ENCODE results near the gene MCCC2. TPM values are rescaled to one million over a fixed set of nuclear protein-coding genes. Genes with fewer than 3 reads are reported as not detected.
"Not testable (repeated sequence)": the region's sequence is repeated elsewhere in the genome, so short reads cannot be mapped to it uniquely, and the experiment has no call there.

The MCCC2 gene
- total RNA-seq, result 20.7 TPM

DNA sequence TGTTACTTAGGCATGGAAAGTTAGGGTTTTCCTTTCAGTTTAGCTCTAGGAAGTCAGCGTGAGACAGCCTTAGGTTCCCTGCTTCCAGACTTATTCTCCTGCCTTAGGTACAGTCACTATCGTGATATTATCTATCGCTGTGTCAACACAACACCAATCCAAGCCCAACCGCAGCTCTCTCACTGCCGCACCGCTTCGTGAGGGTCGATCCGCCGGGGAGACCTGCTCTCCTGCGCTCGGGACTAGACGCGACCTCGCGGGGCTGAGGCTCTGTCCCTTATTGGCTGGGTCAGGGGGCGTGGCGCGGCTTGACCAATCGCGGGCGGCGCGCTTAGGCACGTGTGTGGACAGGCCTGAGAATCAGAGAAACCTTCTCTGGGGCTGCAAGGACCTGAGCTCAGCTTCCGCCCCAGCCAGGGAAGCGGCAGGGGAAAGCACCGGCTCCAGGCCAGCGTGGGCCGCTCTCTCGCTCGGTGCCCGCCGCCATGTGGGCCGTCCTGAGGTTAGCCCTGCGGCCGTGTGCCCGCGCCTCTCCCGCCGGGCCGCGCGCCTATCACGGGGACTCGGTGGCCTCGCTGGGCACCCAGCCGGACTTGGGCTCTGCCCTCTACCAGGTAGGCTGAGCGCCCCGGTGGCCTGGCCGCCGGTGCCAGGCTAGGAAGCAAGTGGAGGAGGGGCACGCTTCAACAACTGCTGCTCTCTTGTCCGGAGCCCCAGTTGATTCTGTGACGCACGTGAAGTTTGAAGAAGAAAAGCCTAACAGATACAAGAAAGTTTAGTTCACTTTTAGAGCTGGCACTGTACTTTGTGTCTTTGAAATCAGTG is at the start of gene MCCC2:
MCCC2 (plus strand) TSS at position 400 of the 825 bp plus-strand sequence; CDS start at position 486, 86 bp downstream.
- DNase-seq, result peak; percentile 95

DNA sequence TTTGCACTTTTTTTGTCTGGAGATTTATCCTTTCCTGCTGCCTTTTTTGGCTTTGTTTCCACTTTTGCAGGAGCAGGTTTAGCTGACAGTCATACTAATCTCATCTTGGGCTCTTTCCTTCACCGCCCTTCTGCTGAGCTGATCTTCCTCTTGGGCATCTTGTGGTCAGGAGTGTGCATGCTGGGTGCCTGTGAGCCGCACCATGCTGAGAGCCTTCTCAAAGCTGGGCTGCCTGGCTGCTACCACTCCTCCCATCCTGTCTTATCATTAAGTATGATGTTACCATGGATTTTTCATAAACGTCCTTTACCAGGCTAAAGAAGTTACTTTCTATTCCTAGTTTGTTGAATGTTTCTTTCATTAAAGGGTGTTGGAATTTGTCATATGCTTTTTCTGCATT is 49.5 kb upstream of the MCCC2 start:
- DNase-seq, result no peak

DNA sequence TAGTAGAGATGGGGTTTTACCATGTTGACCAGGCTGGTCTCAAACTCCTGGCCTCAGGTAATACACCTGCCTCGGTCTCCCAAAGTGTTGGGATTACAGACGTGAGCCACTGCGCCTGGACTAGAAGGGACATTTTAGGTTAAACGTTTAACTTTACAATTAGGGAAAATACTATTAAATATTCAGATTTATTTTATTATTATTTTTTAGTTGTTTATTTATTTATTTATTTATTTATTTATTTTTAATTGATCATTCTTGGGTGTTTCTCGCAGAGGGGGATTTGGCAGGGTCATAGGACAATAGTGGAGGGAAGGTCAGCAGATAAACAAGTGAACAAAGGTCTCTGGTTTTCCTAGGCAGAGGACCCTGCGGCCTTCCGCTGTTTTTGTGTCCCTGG is 36.3 kb upstream of the MCCC2 start:
- not testable (repeated sequence) for DNase-seq

DNA sequence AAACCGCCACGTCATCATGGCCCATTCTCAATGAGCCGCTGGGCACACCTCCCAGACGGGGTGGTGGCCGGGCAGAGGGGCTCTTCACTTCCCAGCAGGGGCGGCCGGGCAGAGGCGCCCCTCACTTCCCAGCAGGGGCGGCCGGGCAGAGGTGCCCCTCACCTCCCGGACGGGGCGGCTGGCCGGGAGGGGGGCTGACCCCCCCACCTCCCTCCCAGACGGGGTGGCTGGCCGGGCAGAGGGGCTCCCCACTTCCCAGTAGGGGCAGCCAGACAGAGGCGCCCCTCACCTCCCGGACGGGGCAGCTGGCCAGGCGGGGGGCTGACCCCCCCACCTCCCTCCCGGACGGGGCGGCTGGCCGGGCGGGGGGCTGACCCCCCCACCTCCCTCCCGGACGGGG is 35.6 kb upstream of the MCCC2 start:
- not testable (repeated sequence) for DNase-seq

DNA sequence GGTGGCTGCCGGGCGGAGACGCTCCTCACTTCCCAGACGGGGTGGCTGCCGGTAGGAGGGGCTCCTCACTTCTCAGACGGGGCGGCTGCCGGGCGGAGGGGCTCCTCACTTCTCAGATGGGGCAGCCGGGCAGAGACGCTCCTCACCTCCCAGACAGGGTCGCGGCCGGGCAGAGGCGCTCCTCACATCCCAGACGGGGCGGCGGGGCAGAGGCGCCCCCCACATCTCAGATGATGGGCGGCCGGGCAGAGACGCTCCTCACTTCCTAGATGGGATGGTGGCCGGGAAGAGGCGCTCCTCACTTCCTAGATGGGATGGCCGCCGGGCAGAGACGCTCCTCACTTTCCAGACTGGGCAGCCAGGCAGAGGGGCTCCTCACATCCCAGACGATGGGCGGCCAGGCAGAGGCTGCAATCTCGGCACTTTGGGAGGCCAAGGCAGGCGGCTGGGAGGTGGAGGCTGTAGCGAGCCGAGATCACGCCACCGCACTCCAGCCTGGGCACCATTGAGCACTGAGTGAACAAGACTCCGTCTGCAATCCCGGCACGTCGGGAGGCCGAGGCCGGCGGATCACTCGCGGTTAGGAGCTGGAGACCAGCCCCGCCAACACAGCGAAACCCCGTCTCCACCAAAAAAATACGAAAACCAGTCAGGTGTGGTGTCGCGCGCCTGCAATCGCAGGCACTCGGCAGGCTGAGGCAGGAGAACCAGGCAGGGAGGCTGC is 35.0 kb upstream of the MCCC2 start:
- DNase-seq, result not testable (repeated sequence)

DNA sequence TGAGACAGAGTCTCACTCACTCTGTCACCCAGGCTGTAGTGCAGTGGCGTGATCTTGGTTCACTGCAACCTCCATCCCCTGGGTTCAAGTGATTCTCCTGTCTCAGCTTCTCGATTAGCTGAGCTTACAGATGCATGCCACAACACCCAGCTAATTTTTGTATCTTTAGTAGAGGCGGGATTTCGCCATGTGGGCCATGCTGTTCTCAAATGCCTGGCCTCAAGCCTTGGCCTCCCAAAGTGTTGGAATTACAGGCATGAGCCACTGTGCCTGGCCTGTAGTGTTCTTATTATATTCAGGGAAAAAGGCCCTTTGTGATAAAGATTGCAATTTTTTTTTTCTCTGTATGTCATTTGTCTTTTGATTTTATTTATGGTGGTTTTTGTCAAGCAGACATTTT is 24.0 kb upstream of the MCCC2 start:
- no peak for DNase-seq

DNA sequence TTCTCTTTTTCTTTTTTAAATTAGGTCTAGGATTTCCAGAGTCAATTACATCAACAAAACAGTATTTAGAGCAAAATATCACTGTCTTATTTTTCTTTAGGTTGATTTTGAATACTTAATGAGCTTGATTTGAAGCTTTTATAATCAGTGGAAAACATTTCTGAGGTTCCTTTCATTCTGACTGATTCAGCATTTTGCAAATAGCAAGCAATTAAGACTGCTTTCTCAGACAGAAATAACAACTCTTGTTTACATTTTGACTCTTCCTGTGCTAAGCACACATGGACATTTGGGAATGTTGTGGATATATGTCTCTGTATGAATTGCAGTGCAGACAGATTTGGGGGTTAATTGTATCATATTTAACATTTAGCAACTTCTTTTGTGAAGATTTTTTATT is 22.2 kb upstream of the MCCC2 start:
- no peak for DNase-seq

DNA sequence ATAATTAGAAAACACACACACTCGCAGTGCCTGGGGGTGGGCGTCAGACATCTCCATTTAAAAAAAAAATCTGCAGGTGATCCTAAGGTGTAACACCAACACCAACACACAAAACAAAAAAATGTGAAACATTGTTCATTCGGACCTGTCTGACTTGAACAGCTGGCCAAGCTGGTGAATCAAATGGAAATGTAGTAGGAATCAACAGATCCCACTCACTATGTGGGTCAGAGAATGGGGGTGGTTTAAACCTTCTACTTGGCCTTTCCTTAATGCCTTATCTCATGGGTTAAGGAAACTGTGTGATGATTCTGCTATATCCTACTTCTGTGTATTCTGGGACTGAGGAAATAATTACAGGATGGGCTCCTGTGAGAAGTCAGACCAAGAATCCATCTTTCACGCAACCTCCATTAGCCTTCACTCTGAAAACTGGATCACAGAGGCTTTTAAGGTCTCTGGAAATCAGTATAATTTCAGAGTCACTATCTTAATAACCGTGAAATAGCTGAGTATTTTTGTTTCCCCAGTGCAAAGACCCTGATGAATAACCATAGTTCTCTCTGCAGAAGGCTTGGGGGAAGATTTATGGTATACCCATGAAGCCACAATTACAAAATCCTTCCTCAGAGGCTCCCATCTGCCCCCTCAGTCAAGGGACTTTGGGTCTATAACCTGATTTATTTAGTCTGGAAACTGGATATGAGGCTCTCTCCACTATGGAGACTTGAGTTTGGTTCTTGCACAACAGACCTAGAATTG is 17.2 kb upstream of the MCCC2 start:
- no peak for DNase-seq

DNA sequence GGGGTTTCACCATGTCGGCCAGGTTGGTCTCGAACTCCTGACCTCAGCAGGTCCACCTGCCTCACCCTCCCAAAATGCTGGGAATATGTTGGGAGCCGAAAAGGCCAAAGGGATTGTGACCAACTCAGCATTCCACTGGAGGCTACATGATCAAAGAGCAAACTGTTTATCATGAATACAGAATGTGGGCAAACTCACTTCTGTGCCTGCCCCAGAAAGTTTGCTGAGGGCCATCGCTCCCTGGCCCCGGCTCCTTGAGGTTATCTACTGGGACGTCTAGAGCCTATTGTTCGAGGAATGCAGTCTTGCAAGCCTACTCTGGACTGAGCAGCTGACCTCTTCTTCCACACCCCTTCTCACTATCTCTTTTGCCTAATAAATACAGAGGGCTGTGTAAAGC is 15.3 kb upstream of the MCCC2 start:
- not testable (repeated sequence) for DNase-seq

DNA sequence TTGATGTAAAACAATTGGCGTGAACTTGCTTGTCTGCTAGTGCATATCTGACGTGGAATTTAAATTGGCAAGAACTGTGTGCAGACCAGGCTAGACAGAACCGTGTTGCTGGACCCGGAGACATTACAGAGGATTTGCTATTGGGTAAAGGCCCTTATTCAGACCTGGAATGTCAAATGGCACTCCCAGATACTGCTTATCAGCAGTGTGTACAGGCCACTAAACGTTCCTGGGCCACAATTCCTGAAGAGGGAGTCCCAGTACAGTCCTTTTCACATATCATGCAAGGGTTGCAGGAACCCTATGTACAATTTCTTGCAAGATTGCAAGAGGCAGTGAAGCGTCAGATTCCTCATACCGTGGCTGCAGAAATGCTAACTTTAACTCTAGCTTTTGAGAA is 13.5 kb upstream of the MCCC2 start:
- DNase-seq, result no peak

DNA sequence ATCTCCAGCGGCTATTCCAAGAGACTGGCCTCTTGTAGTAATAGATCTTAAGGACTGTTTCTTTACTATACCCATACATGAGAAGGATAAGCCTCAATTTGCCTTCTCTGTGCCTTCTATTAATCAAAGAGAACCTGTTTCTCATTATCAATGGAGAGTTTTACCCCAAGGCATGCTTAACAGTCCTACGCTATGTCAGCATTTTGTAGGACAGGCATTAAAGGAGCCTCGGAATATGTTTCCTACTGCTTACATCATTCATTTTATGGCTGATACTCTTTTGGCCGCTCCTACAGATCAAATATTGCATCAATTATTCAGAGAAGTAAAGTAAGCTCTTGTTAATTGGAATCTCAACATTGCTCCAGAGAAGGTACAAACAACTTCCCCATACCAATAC is 11.6 kb upstream of the MCCC2 start:
- DNase-seq, result not testable (repeated sequence)

DNA sequence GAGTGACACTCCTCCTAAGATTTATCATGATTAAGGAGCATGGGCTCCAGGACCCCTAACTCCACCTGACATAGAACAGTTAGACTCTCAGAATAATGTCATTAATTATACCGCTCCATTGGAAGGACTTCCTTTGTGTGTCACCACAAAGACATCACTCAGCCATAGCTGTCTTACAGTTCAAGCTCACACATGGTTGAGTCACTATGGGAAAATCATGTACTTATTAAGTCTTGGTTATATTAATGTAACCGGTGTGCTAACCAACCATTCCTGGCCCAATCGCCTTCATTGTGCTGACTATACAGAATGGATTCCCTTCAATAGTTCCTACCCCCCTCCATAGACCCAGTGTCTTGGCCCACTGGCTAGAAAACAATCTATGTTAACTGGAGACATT is 10.9 kb upstream of the MCCC2 start:
- no peak for DNase-seq

DNA sequence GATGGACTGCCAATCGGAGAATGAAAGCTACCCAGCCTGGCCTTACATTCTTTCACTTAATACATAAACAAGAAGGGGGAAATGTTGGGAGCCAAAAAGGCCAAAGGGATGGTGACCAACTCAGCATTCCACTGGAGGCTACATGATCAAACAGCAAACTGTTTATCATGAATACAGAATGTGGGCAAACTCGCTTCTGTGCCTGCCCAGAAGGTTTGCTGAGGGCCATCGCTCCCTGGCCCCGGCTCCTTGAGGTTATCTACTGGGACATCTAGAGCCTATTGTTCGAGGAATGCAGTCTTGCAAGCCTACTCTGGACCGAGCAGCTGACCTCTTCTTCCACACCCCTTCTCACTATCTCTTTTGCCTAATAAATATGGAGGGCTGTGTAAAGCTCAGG is 9.3 kb upstream of the MCCC2 start:
- DNase-seq, result not testable (repeated sequence)

DNA sequence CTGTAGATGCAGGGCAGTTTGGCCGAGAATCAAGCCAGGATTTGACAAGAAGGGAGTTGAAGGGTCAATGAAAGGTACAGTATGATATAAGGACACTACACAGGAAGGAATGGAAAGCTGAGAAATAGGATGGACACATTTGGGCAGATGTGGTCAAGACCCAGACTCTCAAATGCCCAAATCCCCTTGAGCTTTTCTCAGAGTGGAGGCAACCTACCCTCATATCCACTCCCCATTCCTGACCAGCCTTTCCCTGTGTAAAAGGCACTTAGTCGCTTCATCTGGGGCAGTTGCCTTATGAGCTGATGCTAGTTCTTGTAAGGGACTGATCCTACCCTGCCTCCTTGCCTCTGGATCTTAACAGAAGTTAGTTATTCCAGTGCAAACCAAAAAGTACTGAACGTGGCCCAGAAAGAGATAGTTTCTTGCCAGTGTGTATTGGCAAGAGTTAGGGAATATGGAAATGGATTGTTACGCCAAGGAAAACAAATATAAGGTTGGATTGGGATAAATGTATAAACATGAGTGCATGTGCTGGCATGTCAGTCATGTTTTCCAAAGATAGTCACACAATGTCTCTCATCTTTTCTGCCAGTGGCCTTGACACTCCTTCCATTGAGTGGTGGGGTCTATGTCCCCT is 4.1 kb upstream of the MCCC2 start:
- no peak for DNase-seq

DNA sequence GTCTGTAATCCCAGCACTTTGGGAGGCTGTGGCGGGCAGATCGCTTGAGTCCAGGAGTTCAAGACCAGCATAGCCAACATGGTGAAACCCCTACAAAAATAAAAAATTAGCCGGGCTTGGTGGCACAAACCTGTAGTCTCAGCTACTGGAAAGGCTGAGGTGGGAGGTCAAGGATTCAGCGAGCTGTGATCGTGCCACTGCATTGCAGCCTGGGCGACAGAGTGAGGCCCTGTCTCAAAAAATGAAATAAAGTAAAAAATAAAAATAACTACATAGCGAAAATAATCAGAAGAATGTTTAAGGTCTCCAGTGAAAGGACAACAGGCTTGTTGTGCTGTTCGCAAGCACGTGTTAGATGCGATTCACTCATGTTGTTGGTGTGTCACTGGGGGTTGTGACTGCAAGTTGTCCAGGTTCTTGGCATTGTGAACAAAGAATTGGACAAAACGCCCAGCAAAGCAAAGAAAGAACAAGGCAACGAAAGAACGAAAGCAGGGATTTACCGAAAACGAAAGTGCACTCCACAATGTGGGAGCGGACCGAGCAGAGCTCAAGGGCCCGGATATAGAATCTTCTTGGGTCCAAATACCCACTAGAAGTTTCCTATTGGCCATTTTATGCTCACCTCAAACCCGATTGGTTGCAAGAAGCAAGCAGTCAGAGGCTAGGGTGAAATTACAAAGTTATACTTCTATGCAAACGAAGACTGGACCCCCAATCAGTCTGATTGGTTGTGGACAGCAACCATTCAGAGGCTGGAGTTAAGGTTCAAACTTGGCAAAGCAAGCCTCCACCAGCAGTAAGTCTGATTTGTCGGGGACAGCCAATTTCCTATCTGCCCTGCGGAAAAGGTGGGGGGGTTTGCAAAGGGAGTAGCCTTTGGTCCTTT is 844 bp upstream of the MCCC2 start:
- no peak for DNase-seq

DNA sequence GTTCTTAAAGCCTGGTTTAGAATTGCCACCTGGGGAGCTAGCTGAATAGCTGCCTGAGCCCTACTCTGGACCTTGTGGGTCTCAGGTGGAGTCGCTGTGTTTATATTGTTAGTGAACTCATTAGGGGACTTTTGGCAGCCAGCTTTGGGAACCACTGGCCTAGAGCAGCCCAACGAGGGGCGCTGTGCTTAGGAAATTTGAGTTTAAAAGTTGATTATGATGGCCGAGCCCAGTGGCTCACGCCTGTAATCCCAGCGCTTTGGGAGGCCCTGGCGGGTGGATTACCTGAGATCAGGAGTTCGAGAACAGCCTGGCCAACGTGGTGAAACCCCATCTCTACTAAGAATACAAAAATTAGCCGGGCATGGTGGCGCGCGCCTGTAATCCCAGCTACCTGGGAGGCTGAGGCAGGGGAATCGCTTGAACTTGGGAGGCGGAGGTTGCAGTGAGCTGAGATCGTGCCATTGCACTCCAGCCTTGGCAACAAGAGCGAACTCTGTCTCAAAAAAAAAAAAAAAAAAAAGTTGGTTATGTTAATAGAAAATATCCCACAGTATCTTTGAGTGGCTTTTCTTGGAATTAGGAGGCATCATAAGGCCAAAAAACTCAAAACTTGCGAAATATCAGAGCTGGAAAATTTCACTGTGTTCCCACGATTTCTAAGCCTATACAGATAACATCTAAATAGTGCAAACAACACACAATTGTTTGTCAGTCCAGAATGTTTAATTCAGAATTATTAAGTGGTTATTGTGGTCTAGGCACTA is 809 bp downstream of the MCCC2 start:
- no peak for DNase-seq

DNA sequence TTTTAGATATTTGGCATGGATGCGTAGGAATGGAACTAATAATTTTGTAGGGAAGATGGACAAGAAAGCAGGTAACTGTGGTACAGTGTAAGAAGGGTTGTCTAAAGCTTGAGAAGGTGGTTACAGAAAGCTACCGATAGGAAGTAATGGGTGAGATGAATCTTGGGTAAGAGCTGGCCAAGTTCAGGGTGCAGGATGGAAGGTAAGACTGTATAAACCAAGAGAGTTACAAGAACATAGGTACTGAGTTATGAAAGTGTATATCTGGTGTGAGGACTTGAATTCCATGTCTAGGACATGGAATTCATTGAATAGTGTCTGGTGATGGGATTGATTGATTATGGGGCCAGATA is 1.4 kb downstream of the MCCC2 start:
- DNase-seq, result no peak

DNA sequence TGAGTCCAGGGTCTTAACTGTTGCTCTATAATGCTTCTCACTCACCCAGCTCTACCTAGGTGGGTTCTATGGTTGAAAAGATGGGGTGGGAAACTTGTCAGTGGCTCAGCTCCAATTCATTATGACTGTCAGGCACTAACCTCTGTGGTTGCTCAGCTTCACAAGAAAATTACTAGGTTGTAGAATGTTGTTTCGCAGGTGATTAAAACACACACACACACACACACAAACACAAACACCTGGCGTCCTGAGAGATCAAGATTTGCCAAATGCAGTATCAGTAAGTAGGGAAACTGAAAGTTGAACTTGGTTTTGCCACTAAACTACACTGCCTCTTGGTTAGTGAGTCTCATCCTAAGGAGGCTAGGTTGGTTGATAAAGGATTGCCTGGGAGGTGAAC is 2.8 kb downstream of the MCCC2 start:
- no peak for DNase-seq

DNA sequence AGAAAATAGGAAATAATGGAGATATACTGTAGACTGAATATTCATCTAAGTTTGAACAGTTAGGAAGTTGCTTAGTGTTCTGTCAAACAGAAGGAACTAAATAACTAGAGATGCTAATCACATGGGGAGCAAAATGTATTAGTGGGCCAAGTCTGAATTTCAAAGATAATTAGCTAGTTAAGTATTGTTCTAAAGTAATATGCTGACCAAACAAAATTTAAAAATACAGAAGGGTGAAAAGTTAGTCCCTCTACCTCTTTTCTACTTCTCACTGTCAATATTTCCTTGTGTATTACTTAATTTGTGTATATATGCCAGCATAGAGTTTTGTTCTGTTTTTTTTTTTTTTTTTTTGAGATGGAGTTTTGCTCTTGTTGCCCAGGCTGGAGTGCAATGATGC is 4.0 kb downstream of the MCCC2 start:
- DNase-seq, result no peak

DNA sequence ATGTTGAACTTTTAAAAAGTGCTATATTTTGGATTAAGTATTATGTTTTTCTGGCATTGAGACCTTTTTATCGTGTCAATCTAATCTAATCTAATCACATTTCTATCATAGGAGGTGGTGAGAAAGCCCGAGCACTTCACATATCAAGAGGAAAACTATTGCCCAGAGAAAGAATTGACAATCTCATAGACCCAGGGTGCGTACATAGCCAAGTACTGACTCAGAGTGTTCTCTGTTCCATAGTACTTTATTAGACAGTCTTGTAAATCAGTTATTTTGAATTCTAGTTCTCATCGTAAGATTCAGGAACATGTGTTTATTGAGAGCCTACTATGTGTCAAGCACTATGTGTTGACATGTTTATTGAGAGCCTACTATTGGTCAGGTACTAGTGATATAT is 9.0 kb downstream of the MCCC2 start:
- DNase-seq, result no peak

DNA sequence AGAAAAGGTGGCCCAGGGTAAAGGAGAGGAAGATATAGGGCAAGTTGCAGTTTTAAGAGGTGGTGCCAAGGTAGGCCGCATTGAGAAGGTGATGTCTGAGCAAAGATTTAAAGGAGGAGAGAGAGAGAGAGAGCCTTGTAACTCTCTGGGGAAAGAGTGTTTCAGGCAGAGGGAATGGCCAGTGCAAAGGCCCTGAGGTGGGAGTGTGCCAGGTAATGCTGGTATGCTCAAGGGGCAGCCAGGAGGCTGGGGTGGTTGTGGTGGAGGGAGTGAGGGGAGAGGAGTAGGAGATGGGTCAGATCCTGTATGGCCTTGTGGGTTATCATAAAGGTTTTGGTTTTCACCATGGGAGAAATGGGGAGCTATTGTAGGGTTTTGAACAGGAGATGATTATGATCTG is 9.9 kb downstream of the MCCC2 start:
- no peak for DNase-seq
